Tibial nerve (tissue), 4 donors: Measurements from ENCODE around the gene CPNE7.

Experiments used
- CTCF ChIP-seq, 5 experiments: fragments of 200-600 bp in 3 of 5; fragments of 450-650 bp in 2 of 5; sonication (generic) in 3 of 5; IDR thresholded peaks; one replicate each; pipeline ENCODE4 v1.5.1; 2016 to 2019; ENCODE audit warnings: antibody characterized with exemption in 5 of 5, mild to moderate bottlenecking in 3 of 5, moderate library complexity in 2 of 5
- EP300 ChIP-seq, 2 donors: sonication (generic); formaldehyde crosslinking; IDR thresholded peaks; one replicate each; pipeline ENCODE4 v1.6.1; 2017; ENCODE audit warnings: antibody characterized with exemption in 2 of 2, mild to moderate bottlenecking in 1 of 2
- POLR2A ChIP-seq, 2 donors: fragments of 450-650 bp; IDR thresholded peaks; one replicate each; pipeline ENCODE4 v1.6.1; 2017; ENCODE audit warnings: antibody characterized with exemption in 2 of 2, mild to moderate bottlenecking in 2 of 2, moderate library complexity in 2 of 2

- TF ChIP-seq CTCF (IDR thresholded peaks at IDR 0.05) (no peak), POLR2A (IDR thresholded peaks at IDR 0.05) (no peak), EP300 (IDR thresholded peaks at IDR 0.05) (no peak)
Observed at GRCh38 chr16:89564476-89565255, 10.9 kb upstream of the CPNE7 start.
